OCI-LY1 (cell line): ENCODE results near the gene FCN3.

Experiments used
- EZH2 ChIP-seq: fragments of 200-600 bp; sonication (generic), shearing (Covaris generic); IDR thresholded peaks from 2 replicates; pipeline ENCODE4 v1.8.0; 2017; ENCODE audit warnings: borderline replicate concordance, mixed run types, mild to moderate bottlenecking, antibody characterized with exemption, low read length, moderate library complexity, mixed read lengths
- TF ChIP-seq, protein P1 (sequence below): fragments of 200-600 bp; sonication (generic), shearing (Covaris generic); IDR thresholded peaks from 2 replicates; pipeline ENCODE4 v1.5.1; 2017; ENCODE audit warnings: mild to moderate bottlenecking, antibody characterized with exemption, low read length, moderate library complexity, mixed read lengths

DNA sequence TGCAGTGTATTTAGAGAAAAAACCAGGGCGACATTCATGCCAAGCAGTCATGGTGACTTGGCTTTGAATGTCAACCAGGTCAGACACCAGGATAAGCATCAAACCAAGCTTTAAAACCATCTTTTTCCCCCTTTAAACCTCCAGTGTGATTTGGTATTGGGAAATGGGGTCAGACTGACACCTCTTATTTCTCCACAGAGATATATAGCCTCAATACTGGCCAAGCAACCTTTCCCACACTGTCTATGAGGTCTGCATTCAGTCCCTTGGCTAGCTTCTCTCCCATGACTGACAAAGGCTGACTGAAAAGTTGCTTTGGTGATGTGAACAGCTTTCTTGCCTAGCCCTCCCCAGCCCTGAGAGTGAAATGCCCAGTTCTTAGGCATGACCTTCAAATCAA, 39.5 kb upstream of the FCN3 start:
- TF ChIP-seq, protein P1, sequence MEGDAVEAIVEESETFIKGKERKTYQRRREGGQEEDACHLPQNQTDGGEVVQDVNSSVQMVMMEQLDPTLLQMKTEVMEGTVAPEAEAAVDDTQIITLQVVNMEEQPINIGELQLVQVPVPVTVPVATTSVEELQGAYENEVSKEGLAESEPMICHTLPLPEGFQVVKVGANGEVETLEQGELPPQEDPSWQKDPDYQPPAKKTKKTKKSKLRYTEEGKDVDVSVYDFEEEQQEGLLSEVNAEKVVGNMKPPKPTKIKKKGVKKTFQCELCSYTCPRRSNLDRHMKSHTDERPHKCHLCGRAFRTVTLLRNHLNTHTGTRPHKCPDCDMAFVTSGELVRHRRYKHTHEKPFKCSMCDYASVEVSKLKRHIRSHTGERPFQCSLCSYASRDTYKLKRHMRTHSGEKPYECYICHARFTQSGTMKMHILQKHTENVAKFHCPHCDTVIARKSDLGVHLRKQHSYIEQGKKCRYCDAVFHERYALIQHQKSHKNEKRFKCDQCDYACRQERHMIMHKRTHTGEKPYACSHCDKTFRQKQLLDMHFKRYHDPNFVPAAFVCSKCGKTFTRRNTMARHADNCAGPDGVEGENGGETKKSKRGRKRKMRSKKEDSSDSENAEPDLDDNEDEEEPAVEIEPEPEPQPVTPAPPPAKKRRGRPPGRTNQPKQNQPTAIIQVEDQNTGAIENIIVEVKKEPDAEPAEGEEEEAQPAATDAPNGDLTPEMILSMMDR: no peak
- TF ChIP-seq EZH2: no peak
